ENCODE results near the gene HOXA5.

HOXA5 gene

GRCh38 chr7:27151931-27152815 is 8.7 kb upstream of the HOXA5 start, which contains the start of gene HOXA3:
TSS of gene HOXA3 (minus strand) at chr7:27152583. CDS start at chr7:27110640, 41,943 bp downstream.
- H3K27me3 ChIP-seq (ENCODE audit: insufficient read depth, poor library complexity, severe bottlenecking): no peaks in the 10 kb centered on the region
- H3K9me3 ChIP-seq (ENCODE audit: severe bottlenecking): no peaks in the 10 kb centered on the region
- H3K27ac ChIP-seq (ENCODE audit: poor library complexity, severe bottlenecking): peak within 1 kb of the TSS; percentile 85
- H3K36me3 ChIP-seq (ENCODE audit: low read depth): no peaks in the 10 kb centered on the region
- peak within 1 kb of the TSS; percentile 38 for H3K4me3 ChIP-seq (ENCODE audit: severe bottlenecking)
- DNase-seq (ENCODE audit: low spot score): peak; percentile 70
- peaks cover 8% of the 10 kb centered on the region for H3K4me1 ChIP-seq (ENCODE audit: insufficient read depth, poor library complexity, severe bottlenecking)
- ATAC-seq (ENCODE audit: low read depth): peak; percentile 7; the same call in 1 of the 3 replicates
- TF ChIP-seq, protein P1, sequence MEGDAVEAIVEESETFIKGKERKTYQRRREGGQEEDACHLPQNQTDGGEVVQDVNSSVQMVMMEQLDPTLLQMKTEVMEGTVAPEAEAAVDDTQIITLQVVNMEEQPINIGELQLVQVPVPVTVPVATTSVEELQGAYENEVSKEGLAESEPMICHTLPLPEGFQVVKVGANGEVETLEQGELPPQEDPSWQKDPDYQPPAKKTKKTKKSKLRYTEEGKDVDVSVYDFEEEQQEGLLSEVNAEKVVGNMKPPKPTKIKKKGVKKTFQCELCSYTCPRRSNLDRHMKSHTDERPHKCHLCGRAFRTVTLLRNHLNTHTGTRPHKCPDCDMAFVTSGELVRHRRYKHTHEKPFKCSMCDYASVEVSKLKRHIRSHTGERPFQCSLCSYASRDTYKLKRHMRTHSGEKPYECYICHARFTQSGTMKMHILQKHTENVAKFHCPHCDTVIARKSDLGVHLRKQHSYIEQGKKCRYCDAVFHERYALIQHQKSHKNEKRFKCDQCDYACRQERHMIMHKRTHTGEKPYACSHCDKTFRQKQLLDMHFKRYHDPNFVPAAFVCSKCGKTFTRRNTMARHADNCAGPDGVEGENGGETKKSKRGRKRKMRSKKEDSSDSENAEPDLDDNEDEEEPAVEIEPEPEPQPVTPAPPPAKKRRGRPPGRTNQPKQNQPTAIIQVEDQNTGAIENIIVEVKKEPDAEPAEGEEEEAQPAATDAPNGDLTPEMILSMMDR (IDR thresholded peaks at IDR 0.05; ENCODE audit: poor library complexity, severe bottlenecking): no peak

DNA sequence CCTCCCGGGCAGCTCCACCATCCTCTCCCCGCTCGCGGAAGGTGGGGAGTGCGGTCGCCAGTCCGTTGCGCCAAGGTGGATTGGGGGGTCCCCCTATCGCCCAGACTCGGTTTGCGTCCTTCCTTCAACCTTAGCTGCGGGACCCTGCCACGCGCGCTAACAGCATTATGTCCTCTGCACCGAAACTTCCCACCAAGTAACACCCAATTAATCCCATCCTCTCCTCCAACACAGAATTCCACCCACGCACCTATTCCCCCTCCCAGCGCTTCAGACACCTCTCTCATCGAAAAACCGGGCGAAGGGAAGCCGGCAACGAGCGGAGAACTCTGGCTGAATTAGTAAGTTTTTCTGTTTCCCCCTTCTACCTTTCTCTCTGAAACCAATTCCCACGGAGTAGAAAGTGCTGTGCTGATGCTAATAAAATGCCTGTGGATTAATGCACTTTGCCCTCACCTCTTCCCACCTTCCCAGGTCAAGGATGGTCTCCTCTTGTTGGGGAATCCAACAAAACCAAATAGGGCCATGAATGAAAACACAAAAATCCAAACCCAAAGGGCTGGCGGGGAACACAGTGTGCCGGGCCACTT is 8.0 kb upstream of the HOXA5 start:
- TF ChIP-seq, protein P1 (IDR thresholded peaks at IDR 0.05; ENCODE audit: poor library complexity, severe bottlenecking): no peak
- Histone ChIP-seq H3K9me3 (ENCODE audit: severe bottlenecking) (no peaks in the 10 kb centered on the region), H3K27me3 (ENCODE audit: insufficient read depth, poor library complexity, severe bottlenecking) (no peaks in the 10 kb centered on the region), H3K27ac (ENCODE audit: poor library complexity, severe bottlenecking) (peak overlapping the region; percentile 85), H3K4me1 (ENCODE audit: insufficient read depth, poor library complexity, severe bottlenecking) (peaks cover 12% of the 10 kb centered on the region), H3K36me3 (ENCODE audit: low read depth) (no peaks in the 10 kb centered on the region), H3K4me3 (ENCODE audit: severe bottlenecking) (peak overlapping the region; percentile 38)
- DNase-seq (ENCODE audit: low spot score) (peak; percentile 63), ATAC-seq (ENCODE audit: low read depth) (no peak)

GRCh38 chr7:27150568-27151340 is 7.3 kb upstream of the HOXA5 start:
- Histone ChIP-seq H3K4me1 (ENCODE audit: insufficient read depth, poor library complexity, severe bottlenecking) (peaks cover 14% of the 10 kb centered on the region), H3K4me3 (ENCODE audit: severe bottlenecking) (peak overlapping the region; percentile 38), H3K9me3 (ENCODE audit: severe bottlenecking) (no peaks in the 10 kb centered on the region), H3K27me3 (ENCODE audit: insufficient read depth, poor library complexity, severe bottlenecking) (no peaks in the 10 kb centered on the region), H3K36me3 (ENCODE audit: low read depth) (no peaks in the 10 kb centered on the region), H3K27ac (ENCODE audit: poor library complexity, severe bottlenecking) (peak overlapping the region; percentile 85)
- TF ChIP-seq, protein P1 (IDR thresholded peaks at IDR 0.05; ENCODE audit: poor library complexity, severe bottlenecking): peak; percentile 92
- DNase-seq (ENCODE audit: low spot score) (peak; percentile 85), ATAC-seq (ENCODE audit: low read depth) (peak; percentile 41)

GRCh38 chr7:27149842-27150567 is 6.5 kb upstream of the HOXA5 start:
- H3K27me3 ChIP-seq (ENCODE audit: insufficient read depth, poor library complexity, severe bottlenecking): no peaks in the 10 kb centered on the region
- no peaks in the 10 kb centered on the region for H3K36me3 ChIP-seq (ENCODE audit: low read depth)
- no peaks in the 10 kb centered on the region for H3K9me3 ChIP-seq (ENCODE audit: severe bottlenecking)
- TF ChIP-seq, protein P1 (IDR thresholded peaks at IDR 0.05; ENCODE audit: poor library complexity, severe bottlenecking): no peak
- peak overlapping the region; percentile 85 for H3K27ac ChIP-seq (ENCODE audit: poor library complexity, severe bottlenecking)
- peak overlapping the region; percentile 38 for H3K4me3 ChIP-seq (ENCODE audit: severe bottlenecking)
- DNase-seq (ENCODE audit: low spot score) (peak; percentile 56), ATAC-seq (ENCODE audit: low read depth) (peak; percentile 13)
- H3K4me1 ChIP-seq (ENCODE audit: insufficient read depth, poor library complexity, severe bottlenecking): peaks cover 12% of the 10 kb centered on the region
